ENCODE data around the gene PMEPA1. TPM values are rescaled to one million over a fixed set of nuclear protein-coding genes. Genes with fewer than 3 reads are reported as not detected.

Gene PMEPA1
- polyA plus RNA-seq, 1 donor: 31.7 TPM

- no peak for DNase-seq
Measured at GRCh38 chr20:57711311-57711712, 1.5 kb upstream of the PMEPA1 start.

- no peak for DNase-seq
Measured at GRCh38 chr20:57710841-57711240, 1.0 kb upstream of the PMEPA1 start.

- DNase-seq: no peak
Measured at GRCh38 chr20:57708694-57709673, 831 bp downstream of the PMEPA1 start.

- DNase-seq: no peak
Measured at GRCh38 chr20:57707849-57708693, 1.7 kb downstream of the PMEPA1 start.

- no peak for DNase-seq
Measured at GRCh38 chr20:57707320-57707719, 2.5 kb downstream of the PMEPA1 start.

- no peak for DNase-seq
Measured at GRCh38 chr20:57705127-57705899, 4.5 kb downstream of the PMEPA1 start.

GRCh38 chr20:57704245-57704644, 5.6 kb downstream of the PMEPA1 start:
- DNase-seq: no peak

- no peak for DNase-seq
Measured at GRCh38 chr20:57703013-57703412, 6.8 kb downstream of the PMEPA1 start.

- DNase-seq: no peak
Measured at GRCh38 chr20:57702521-57702920, 7.3 kb downstream of the PMEPA1 start.

- no peak for DNase-seq
Measured at GRCh38 chr20:57702091-57702490, 7.7 kb downstream of the PMEPA1 start.

GRCh38 chr20:57701651-57702050, 8.2 kb downstream of the PMEPA1 start:
- no peak for DNase-seq

- no peak for DNase-seq
Measured at GRCh38 chr20:57701090-57701489, 8.7 kb downstream of the PMEPA1 start.

- no peak for DNase-seq
Measured at GRCh38 chr20:57699395-57699794, 10.4 kb downstream of the PMEPA1 start.

- no peak for DNase-seq
Measured at GRCh38 chr20:57698867-57699275, 10.9 kb downstream of the PMEPA1 start.

GRCh38 chr20:57698116-57698866, 11.5 kb downstream of the PMEPA1 start:
- no peak for DNase-seq

- no peak for DNase-seq
Measured at GRCh38 chr20:57697543-57697942, 12.3 kb downstream of the PMEPA1 start.

- DNase-seq: no peak
Measured at GRCh38 chr20:57696401-57696961, 13.3 kb downstream of the PMEPA1 start.

- DNase-seq: no peak
Measured at GRCh38 chr20:57695940-57696339, 13.9 kb downstream of the PMEPA1 start.

GRCh38 chr20:57695012-57695411, 14.8 kb downstream of the PMEPA1 start:
- no peak for DNase-seq

GRCh38 chr20:57694481-57694880, 15.3 kb downstream of the PMEPA1 start:
- no peak for DNase-seq

- no peak for DNase-seq
Measured at GRCh38 chr20:57693670-57694329, 16.0 kb downstream of the PMEPA1 start.

All from hindlimb muscle (tissue), 1 donor.